Liver (tissue), 3 donors: Measurements from ENCODE around the gene ADRA2C.

Source experiments
- ATF3 ChIP-seq: IDR thresholded peaks from 2 replicates; pipeline ENCODE4 v1.6.1; 2016; ENCODE audit warnings: antibody characterized with exemption
- EGR1 ChIP-seq, 2 donors: IDR thresholded peaks; 2 replicates each; pipeline ENCODE4 v1.6.1; 2016 to 2018; ENCODE audit warnings: antibody characterized with exemption in 2 of 2, low read depth in 2 of 2
- FOXA1 ChIP-seq: IDR thresholded peaks from 2 replicates; pipeline ENCODE4 v1.6.1; 2016; ENCODE audit warnings: antibody characterized with exemption
- GABPA ChIP-seq, 2 donors: IDR thresholded peaks in 1 of 2; conservative IDR thresholded peaks in 1 of 2; 2 replicates each; pipeline ENCODE4 v1.6.1; 2016; ENCODE audit warnings: antibody characterized with exemption in 2 of 2, mild to moderate bottlenecking in 1 of 2, moderate library complexity in 1 of 2
- JUND ChIP-seq, 2 donors: IDR thresholded peaks; 2 replicates each; pipeline ENCODE4 v1.6.1; 2016; ENCODE audit warnings: antibody characterized with exemption in 2 of 2
- NR2F2 ChIP-seq: IDR thresholded peaks from 2 replicates; pipeline ENCODE4 v1.6.1; 2016; ENCODE audit warnings: antibody characterized with exemption
- RAD21 ChIP-seq, 2 donors: IDR thresholded peaks; 2 replicates each; pipeline ENCODE4 v1.6.1; 2016; ENCODE audit warnings: antibody characterized with exemption in 2 of 2, mild to moderate bottlenecking in 2 of 2
- RXRA ChIP-seq, 2 donors: IDR thresholded peaks; 2 replicates each; pipeline ENCODE4 v1.6.1; 2017 to 2018; ENCODE audit warnings: antibody characterized with exemption in 2 of 2, mild to moderate bottlenecking in 1 of 2
- SP1 ChIP-seq: IDR thresholded peaks from 2 replicates; pipeline ENCODE4 v1.6.1; 2018; ENCODE audit warnings: antibody characterized with exemption, mild to moderate bottlenecking
- TAF1 ChIP-seq: conservative IDR thresholded peaks from 2 replicates; pipeline ENCODE4 v1.6.1; 2016; ENCODE audit warnings: antibody characterized with exemption, mild to moderate bottlenecking
- TF ChIP-seq, protein P1 (sequence below): fragments of 150-350 bp; IDR thresholded peaks from 2 replicates; pipeline ENCODE4 v1.5.1; 2017; ENCODE audit warnings: improper control_type of control experiment, low read depth, low read length; ENCODE audit not compliant: missing input control
- TF ChIP-seq, protein P2 (sequence below): IDR thresholded peaks from 2 replicates; pipeline ENCODE4 v1.6.1; 2016; ENCODE audit warnings: antibody characterized with exemption
- TF ChIP-seq, protein P3 (sequence below): IDR thresholded peaks from 2 replicates; pipeline ENCODE4 v1.6.1; 2016; ENCODE audit warnings: antibody characterized with exemption, mild to moderate bottlenecking
- TF ChIP-seq, protein P4 (sequence below): IDR thresholded peaks from 2 replicates; pipeline ENCODE4 v1.6.1; 2016; ENCODE audit warnings: antibody characterized with exemption
- donor health status: healthy.
- donor health status: healthy.

- TF ChIP-seq, protein P1, sequence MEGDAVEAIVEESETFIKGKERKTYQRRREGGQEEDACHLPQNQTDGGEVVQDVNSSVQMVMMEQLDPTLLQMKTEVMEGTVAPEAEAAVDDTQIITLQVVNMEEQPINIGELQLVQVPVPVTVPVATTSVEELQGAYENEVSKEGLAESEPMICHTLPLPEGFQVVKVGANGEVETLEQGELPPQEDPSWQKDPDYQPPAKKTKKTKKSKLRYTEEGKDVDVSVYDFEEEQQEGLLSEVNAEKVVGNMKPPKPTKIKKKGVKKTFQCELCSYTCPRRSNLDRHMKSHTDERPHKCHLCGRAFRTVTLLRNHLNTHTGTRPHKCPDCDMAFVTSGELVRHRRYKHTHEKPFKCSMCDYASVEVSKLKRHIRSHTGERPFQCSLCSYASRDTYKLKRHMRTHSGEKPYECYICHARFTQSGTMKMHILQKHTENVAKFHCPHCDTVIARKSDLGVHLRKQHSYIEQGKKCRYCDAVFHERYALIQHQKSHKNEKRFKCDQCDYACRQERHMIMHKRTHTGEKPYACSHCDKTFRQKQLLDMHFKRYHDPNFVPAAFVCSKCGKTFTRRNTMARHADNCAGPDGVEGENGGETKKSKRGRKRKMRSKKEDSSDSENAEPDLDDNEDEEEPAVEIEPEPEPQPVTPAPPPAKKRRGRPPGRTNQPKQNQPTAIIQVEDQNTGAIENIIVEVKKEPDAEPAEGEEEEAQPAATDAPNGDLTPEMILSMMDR, result no peak
- TF ChIP-seq, protein P2, sequence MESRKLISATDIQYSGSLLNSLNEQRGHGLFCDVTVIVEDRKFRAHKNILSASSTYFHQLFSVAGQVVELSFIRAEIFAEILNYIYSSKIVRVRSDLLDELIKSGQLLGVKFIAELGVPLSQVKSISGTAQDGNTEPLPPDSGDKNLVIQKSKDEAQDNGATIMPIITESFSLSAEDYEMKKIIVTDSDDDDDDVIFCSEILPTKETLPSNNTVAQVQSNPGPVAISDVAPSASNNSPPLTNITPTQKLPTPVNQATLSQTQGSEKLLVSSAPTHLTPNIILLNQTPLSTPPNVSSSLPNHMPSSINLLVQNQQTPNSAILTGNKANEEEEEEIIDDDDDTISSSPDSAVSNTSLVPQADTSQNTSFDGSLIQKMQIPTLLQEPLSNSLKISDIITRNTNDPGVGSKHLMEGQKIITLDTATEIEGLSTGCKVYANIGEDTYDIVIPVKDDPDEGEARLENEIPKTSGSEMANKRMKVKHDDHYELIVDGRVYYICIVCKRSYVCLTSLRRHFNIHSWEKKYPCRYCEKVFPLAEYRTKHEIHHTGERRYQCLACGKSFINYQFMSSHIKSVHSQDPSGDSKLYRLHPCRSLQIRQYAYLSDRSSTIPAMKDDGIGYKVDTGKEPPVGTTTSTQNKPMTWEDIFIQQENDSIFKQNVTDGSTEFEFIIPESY, result no peak
- TF ChIP-seq, protein P3, sequence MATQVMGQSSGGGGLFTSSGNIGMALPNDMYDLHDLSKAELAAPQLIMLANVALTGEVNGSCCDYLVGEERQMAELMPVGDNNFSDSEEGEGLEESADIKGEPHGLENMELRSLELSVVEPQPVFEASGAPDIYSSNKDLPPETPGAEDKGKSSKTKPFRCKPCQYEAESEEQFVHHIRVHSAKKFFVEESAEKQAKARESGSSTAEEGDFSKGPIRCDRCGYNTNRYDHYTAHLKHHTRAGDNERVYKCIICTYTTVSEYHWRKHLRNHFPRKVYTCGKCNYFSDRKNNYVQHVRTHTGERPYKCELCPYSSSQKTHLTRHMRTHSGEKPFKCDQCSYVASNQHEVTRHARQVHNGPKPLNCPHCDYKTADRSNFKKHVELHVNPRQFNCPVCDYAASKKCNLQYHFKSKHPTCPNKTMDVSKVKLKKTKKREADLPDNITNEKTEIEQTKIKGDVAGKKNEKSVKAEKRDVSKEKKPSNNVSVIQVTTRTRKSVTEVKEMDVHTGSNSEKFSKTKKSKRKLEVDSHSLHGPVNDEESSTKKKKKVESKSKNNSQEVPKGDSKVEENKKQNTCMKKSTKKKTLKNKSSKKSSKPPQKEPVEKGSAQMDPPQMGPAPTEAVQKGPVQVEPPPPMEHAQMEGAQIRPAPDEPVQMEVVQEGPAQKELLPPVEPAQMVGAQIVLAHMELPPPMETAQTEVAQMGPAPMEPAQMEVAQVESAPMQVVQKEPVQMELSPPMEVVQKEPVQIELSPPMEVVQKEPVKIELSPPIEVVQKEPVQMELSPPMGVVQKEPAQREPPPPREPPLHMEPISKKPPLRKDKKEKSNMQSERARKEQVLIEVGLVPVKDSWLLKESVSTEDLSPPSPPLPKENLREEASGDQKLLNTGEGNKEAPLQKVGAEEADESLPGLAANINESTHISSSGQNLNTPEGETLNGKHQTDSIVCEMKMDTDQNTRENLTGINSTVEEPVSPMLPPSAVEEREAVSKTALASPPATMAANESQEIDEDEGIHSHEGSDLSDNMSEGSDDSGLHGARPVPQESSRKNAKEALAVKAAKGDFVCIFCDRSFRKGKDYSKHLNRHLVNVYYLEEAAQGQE, result no peak
- TF ChIP-seq SP1 (no peak), EGR1 (IDR thresholded peaks at IDR 0.05; ENCODE audit: low read depth in 2 of 2) (no peak), RAD21 (IDR thresholded peaks at IDR 0.05) (no peak), GABPA (IDR thresholded peaks at IDR 0.05 in 1 of 2, conservative IDR thresholded peaks at IDR 0.05 in 1 of 2) (no peak), JUND (IDR thresholded peaks at IDR 0.05) (no peak), TAF1 (no peak), NR2F2 (no peak), ATF3 (no peak), FOXA1 (no peak), RXRA (IDR thresholded peaks at IDR 0.05) (no peak)
- TF ChIP-seq, protein P4, sequence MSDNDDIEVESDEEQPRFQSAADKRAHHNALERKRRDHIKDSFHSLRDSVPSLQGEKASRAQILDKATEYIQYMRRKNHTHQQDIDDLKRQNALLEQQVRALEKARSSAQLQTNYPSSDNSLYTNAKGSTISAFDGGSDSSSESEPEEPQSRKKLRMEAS, result no peak
Measured at GRCh38 chr4:3716631-3717235, 49.5 kb upstream of the ADRA2C start.
